WTC11 (cell line): ENCODE measurements around the gene TEKT3. TPM values are rescaled to one million over a fixed set of nuclear protein-coding genes. Genes with fewer than 3 reads are reported as not detected.

Source experiments
- ATAC-seq: fragments of 200-7000 bp; cut with Tn5 transposase; 2 replicates; pipeline ENCODE4 v1.10.0; 2021; ENCODE audit warnings: mild to moderate bottlenecking, moderate library complexity
- CTCF ChIA-PET: fragments of 300-600 bp; sonication (Branson Sonifier 250); formaldehyde crosslinking; loops from one replicate; lab custom pipeline; 2021; ENCODE audit warnings: antibody characterized with exemption; lab: Charles Lee
- POLR2A ChIA-PET: fragments of 350-600 bp; sonication (Branson Sonifier 250); formaldehyde crosslinking; loops from one replicate; lab custom pipeline; 2021; ENCODE audit warnings: antibody characterized with exemption; lab: Charles Lee
- DNase-seq: peaks from one replicate; pipeline ENCODE4 v3.0.0; 2021; ENCODE audit warnings: low spot score
- H3K27ac Mint-ChIP-seq: 2 replicates; pipeline ENCODE4 v1.8.0; 2021; ENCODE audit warnings: mixed read lengths
- H3K27me3 Mint-ChIP-seq: 2 replicates; pipeline ENCODE4 v1.8.0; 2021; ENCODE audit warnings: low read depth, mild to moderate bottlenecking, moderate library complexity, mixed read lengths
- H3K36me3 Mint-ChIP-seq: 2 replicates; pipeline ENCODE4 v1.8.0; 2021; ENCODE audit warnings: mixed read lengths
- H3K4me1 Mint-ChIP-seq: 2 replicates; pipeline ENCODE4 v1.8.0; 2022; ENCODE audit warnings: mixed read lengths
- H3K4me3 Mint-ChIP-seq: 2 replicates; pipeline ENCODE4 v1.8.0; 2021; ENCODE audit warnings: mild to moderate bottlenecking, moderate library complexity, mixed read lengths
- H3K9me3 Mint-ChIP-seq: 2 replicates; pipeline ENCODE4 v1.8.0; 2021; ENCODE audit warnings: mixed read lengths
- AFF4 ChIP-seq: sonication (generic); formaldehyde crosslinking; IDR thresholded peaks from 2 replicates; pipeline ENCODE4 v1.8.1; 2023; ENCODE audit warnings: mild to moderate bottlenecking, missing genetic modification reagents, borderline replicate concordance
- E2F4 ChIP-seq: sonication (generic); formaldehyde crosslinking; IDR thresholded peaks from 2 replicates; pipeline ENCODE4 v1.8.1; 2022; ENCODE audit warnings: low read depth, mild to moderate bottlenecking, moderate library complexity, missing genetic modification reagents, borderline replicate concordance
- E2F5 ChIP-seq: sonication (generic); formaldehyde crosslinking; IDR thresholded peaks from 2 replicates; pipeline ENCODE4 v1.8.1; 2022; ENCODE audit warnings: mild to moderate bottlenecking, moderate library complexity, missing genetic modification reagents
- ERG ChIP-seq: fragments of 250-450 bp; sonication (Bioruptor Pico); IDR thresholded peaks from 2 replicates; pipeline ENCODE4 v1.8.0; 2021; ENCODE audit warnings: mild to moderate bottlenecking
- ESRRA ChIP-seq: sonication (generic); formaldehyde crosslinking; IDR thresholded peaks from 2 replicates; pipeline ENCODE4 v1.8.1; 2022; ENCODE audit warnings: mild to moderate bottlenecking, missing genetic modification reagents, borderline replicate concordance
- ETV6 ChIP-seq: sonication (generic); formaldehyde crosslinking; IDR thresholded peaks from 2 replicates; pipeline ENCODE4 v1.8.1; 2022; ENCODE audit warnings: mild to moderate bottlenecking, missing genetic modification reagents
- FOXP4 ChIP-seq: sonication (generic); formaldehyde crosslinking; IDR thresholded peaks from 2 replicates; pipeline ENCODE4 v1.8.0; 2022; ENCODE audit warnings: mild to moderate bottlenecking, missing genetic modification reagents
- HMGXB4 ChIP-seq: sonication (generic); formaldehyde crosslinking; IDR thresholded peaks from 2 replicates; pipeline ENCODE4 v1.8.1; 2023; ENCODE audit warnings: mild to moderate bottlenecking, moderate library complexity, missing genetic modification reagents
- MLX ChIP-seq: sonication (generic); formaldehyde crosslinking; IDR thresholded peaks from 2 replicates; pipeline ENCODE4 v1.8.1; 2023; ENCODE audit warnings: mild to moderate bottlenecking, missing genetic modification reagents, moderate library complexity
- NFATC4 ChIP-seq: fragments of 250-450 bp; sonication (Bioruptor Pico); IDR thresholded peaks from 2 replicates; pipeline ENCODE4 v1.9.0; 2021; ENCODE audit warnings: mild to moderate bottlenecking
- NR1H2 ChIP-seq: sonication (generic); formaldehyde crosslinking; IDR thresholded peaks from 2 replicates; pipeline ENCODE4 v1.9.0; 2021; ENCODE audit warnings: mild to moderate bottlenecking, moderate library complexity, missing genetic modification reagents
- RORB ChIP-seq: fragments of 250-450 bp; sonication (Bioruptor Pico); IDR thresholded peaks from 2 replicates; pipeline ENCODE4 v1.9.0; 2021; ENCODE audit warnings: mild to moderate bottlenecking
- SMAD3 ChIP-seq: sonication (generic); formaldehyde crosslinking; IDR thresholded peaks from 2 replicates; pipeline ENCODE4 v1.8.0; 2022; ENCODE audit warnings: missing genetic modification reagents, mild to moderate bottlenecking, borderline replicate concordance
- SP1 ChIP-seq: sonication (generic); formaldehyde crosslinking; conservative IDR thresholded peaks from 2 replicates; pipeline ENCODE4 v1.8.1; 2022; ENCODE audit warnings: missing genetic modification reagents
- ZBTB21 ChIP-seq: sonication (generic); formaldehyde crosslinking; IDR thresholded peaks from 2 replicates; pipeline ENCODE4 v1.8.1; 2023; ENCODE audit warnings: mild to moderate bottlenecking, missing genetic modification reagents, borderline replicate concordance
- ZMAT4 ChIP-seq: fragments of 250-450 bp; sonication (Bioruptor Pico); IDR thresholded peaks from 2 replicates; pipeline ENCODE4 v1.9.0; 2021; ENCODE audit warnings: mild to moderate bottlenecking
- ZNF121 ChIP-seq: sonication (generic); formaldehyde crosslinking; IDR thresholded peaks from 2 replicates; pipeline ENCODE4 v1.8.0; 2023; ENCODE audit warnings: missing genetic modification reagents
- ZNF219 ChIP-seq: sonication (generic); formaldehyde crosslinking; IDR thresholded peaks from 2 replicates; pipeline ENCODE4 v1.8.0; 2023; ENCODE audit warnings: missing genetic modification reagents, mild to moderate bottlenecking, borderline replicate concordance
- ZNF396 ChIP-seq: fragments of 250-450 bp; sonication (Bioruptor Pico); IDR thresholded peaks from 2 replicates; pipeline ENCODE4 v1.8.0; 2021; ENCODE audit warnings: mild to moderate bottlenecking, moderate library complexity, borderline replicate concordance
- ZNF423 ChIP-seq: fragments of 250-450 bp; sonication (Bioruptor Pico); IDR thresholded peaks from 2 replicates; pipeline ENCODE4 v2.1.2; 2022; ENCODE audit warnings: mild to moderate bottlenecking, moderate library complexity
- ZNF425 ChIP-seq: fragments of 250-450 bp; sonication (Bioruptor Pico); conservative IDR thresholded peaks from 2 replicates; pipeline ENCODE4 v1.9.0; 2021; ENCODE audit warnings: mild to moderate bottlenecking
- total RNA-seq: library from RNA; stranded (reverse); gene quantifications from 3 replicates; pipeline ENCODE4 v1.2.3, GENCODE V29; 2021

The TEKT3 gene
- total RNA-seq, 1 experiment from 2014 or later, result 3.1 TPM

GRCh38 chr17:15281909-15282308, 59.5 kb downstream of the TEKT3 start:
- no peak for DNase-seq
- Mint-ChIP-seq H3K36me3 (no peaks in the 10 kb centered on the region), H3K4me1 (peaks cover 9% of the 10 kb centered on the region), H3K9me3 (peaks cover 10% of the 10 kb centered on the region; the same call in 1 of the 2 replicates), H3K27ac (no peak overlapping the region), H3K27me3 (peaks cover 5% of the 10 kb centered on the region), H3K4me3 (no peak overlapping the region)
- TF ChIP-seq ERG (no peak), E2F5 (no peak), ZBTB21 (CRISPR knock-in tag) (no peak), ZMAT4 (CRISPR knock-in tag) (no peak), NFATC4 (CRISPR knock-in tag) (no peak), FOXP4 (CRISPR knock-in tag) (no peak), ZNF396 (CRISPR knock-in tag) (no peak), SMAD3 (CRISPR knock-in tag) (no peak), ZNF425 (CRISPR knock-in tag) (no peak), ZNF121 (no peak), ZNF219 (no peak), SP1 (CRISPR knock-in tag) (no peak), E2F4 (CRISPR knock-in tag) (no peak), ESRRA (CRISPR knock-in tag) (no peak), ZNF423 (no peak), RORB (CRISPR knock-in tag) (no peak), NR1H2 (no peak)
- CTCF ChIA-PET, result interaction anchor here (0.6 kb wide), 1 partner anchor 19 kb away, joined by 3 read pairs; no protein-coding TSS in a partner anchor
- no peak for ATAC-seq
- POLR2A ChIA-PET, result no interaction called here

GRCh38 chr17:15278924-15279477, 62.4 kb downstream of the TEKT3 start:
- DNase-seq (no peak), ATAC-seq (no peak)
- Mint-ChIP-seq H3K4me3 (no peak overlapping the region), H3K27ac (no peak overlapping the region), H3K9me3 (peaks cover 31% of the 10 kb centered on the region), H3K4me1 (peaks cover 9% of the 10 kb centered on the region), H3K27me3 (peaks cover 5% of the 10 kb centered on the region), H3K36me3 (peaks cover 4% of the 10 kb centered on the region; the same call in 1 of the 2 replicates)
- ChIA-PET CTCF (interaction anchor here (1.1 to 1.5 kb wide), 2 partner anchors 16 to 224 kb away, joined by 4 to 5 read pairs; no protein-coding TSS in a partner anchor), POLR2A (no interaction called here)
- TF ChIP-seq AFF4 (CRISPR knock-in tag) (no peak), HMGXB4 (CRISPR knock-in tag) (no peak), ETV6 (no peak), MLX (CRISPR knock-in tag) (no peak)
